Type B pancreatic cell (in vitro differentiated cells): ENCODE results near the gene MRLN. TPM values are rescaled to one million over a fixed set of nuclear protein-coding genes. Genes with fewer than 3 reads are reported as not detected.
"Not testable (repeated sequence)": the region's sequence is repeated elsewhere in the genome, so short reads cannot be mapped to it uniquely, and the experiment has no call there.

ENCODE experiments used
- DNase-seq: peaks from one replicate; pipeline ENCODE4 v3.0.0; 2021; ENCODE audit warnings: mixed read lengths; ENCODE audit not compliant: unreplicated experiment; ENCODE audit errors: extremely low spot score
- H3K27ac Mint-ChIP-seq: 2 replicates; pipeline ENCODE4 v1.8.0; 2021; ENCODE audit warnings: mild to moderate bottlenecking, mixed read lengths
- H3K27me3 Mint-ChIP-seq: 2 replicates; pipeline ENCODE4 v1.8.0; 2021; ENCODE audit warnings: mixed read lengths
- H3K36me3 Mint-ChIP-seq: 2 replicates; pipeline ENCODE4 v1.8.0; 2021; ENCODE audit warnings: mixed read lengths
- H3K4me1 Mint-ChIP-seq: one replicate; pipeline ENCODE4 v1.8.0; 2021; ENCODE audit warnings: mixed read lengths; ENCODE audit not compliant: unreplicated experiment
- H3K4me3 Mint-ChIP-seq: 2 replicates; pipeline ENCODE4 v1.8.0; 2021; ENCODE audit warnings: mild to moderate bottlenecking, mixed read lengths
- H3K9me3 Mint-ChIP-seq: 2 replicates; pipeline ENCODE4 v1.8.0; 2021; ENCODE audit warnings: mixed read lengths
- CTCF ChIP-seq: fragments of 200-600 bp; sonication (generic); conservative IDR thresholded peaks from 2 replicates; pipeline ENCODE4 v1.5.0; 2021; ENCODE audit warnings: antibody characterized with exemption, mild to moderate bottlenecking
- total RNA-seq: library from RNA; stranded (reverse); gene quantifications from 2 replicates; pipeline ENCODE4 v1.2.1, GENCODE V29; 2021; ENCODE audit warnings: low replicate concordance

Gene MRLN
- total RNA-seq, 1 donor from 2014 or later = 0.75 TPM

GRCh38 chr10:59741583-59741982 lies 11.7 kb downstream of the MRLN start:
- DNase-seq = no peak
- no peak for TF ChIP-seq CTCF
- Mint-ChIP-seq H3K27ac (no peak overlapping the region), H3K9me3 (no peaks in the 10 kb centered on the region), H3K27me3 (no peaks in the 10 kb centered on the region), H3K4me1 (peaks cover 11% of the 10 kb centered on the region), H3K36me3 (no peaks in the 10 kb centered on the region), H3K4me3 (no peak overlapping the region)

GRCh38 chr10:59741048-59741447 lies 12.2 kb downstream of the MRLN start:
- H3K4me3 Mint-ChIP-seq = no peak overlapping the region
- peaks cover 11% of the 10 kb centered on the region for H3K4me1 Mint-ChIP-seq
- no peaks in the 10 kb centered on the region for H3K9me3 Mint-ChIP-seq
- H3K36me3 Mint-ChIP-seq = no peaks in the 10 kb centered on the region
- no peak for DNase-seq
- no peak overlapping the region for H3K27ac Mint-ChIP-seq
- no peak for TF ChIP-seq CTCF
- H3K27me3 Mint-ChIP-seq = no peaks in the 10 kb centered on the region

- no peaks in the 10 kb centered on the region for H3K27me3 Mint-ChIP-seq
- no peak for DNase-seq
- no peak overlapping the region for H3K4me3 Mint-ChIP-seq
- no peaks in the 10 kb centered on the region for H3K36me3 Mint-ChIP-seq
- no peaks in the 10 kb centered on the region for H3K9me3 Mint-ChIP-seq
- TF ChIP-seq CTCF = no peak
- no peak overlapping the region for H3K27ac Mint-ChIP-seq
- peaks cover 16% of the 10 kb centered on the region for H3K4me1 Mint-ChIP-seq
These were observed 16.5 kb downstream of the MRLN start for GRCh38 chr10:59736749-59737148.

GRCh38 chr10:59735296-59735695 lies 18.0 kb downstream of the MRLN start:
- no peak overlapping the region for H3K27ac Mint-ChIP-seq
- H3K27me3 Mint-ChIP-seq = peaks cover 2% of the 10 kb centered on the region
- peaks cover 16% of the 10 kb centered on the region for H3K4me1 Mint-ChIP-seq
- no peaks in the 10 kb centered on the region for H3K9me3 Mint-ChIP-seq
- no peaks in the 10 kb centered on the region for H3K36me3 Mint-ChIP-seq
- no peak overlapping the region for H3K4me3 Mint-ChIP-seq
- TF ChIP-seq CTCF = no peak
- DNase-seq = no peak

- Mint-ChIP-seq H3K9me3 (no peaks in the 10 kb centered on the region), H3K4me3 (no peak overlapping the region), H3K4me1 (peaks cover 16% of the 10 kb centered on the region), H3K27me3 (peaks cover 2% of the 10 kb centered on the region), H3K36me3 (no peaks in the 10 kb centered on the region), H3K27ac (no peak overlapping the region)
- no peak for TF ChIP-seq CTCF
- no peak for DNase-seq
These were observed 19.2 kb downstream of the MRLN start for GRCh38 chr10:59734014-59734462.

GRCh38 chr10:59733321-59734013 lies 19.8 kb downstream of the MRLN start:
- H3K4me1 Mint-ChIP-seq = peaks cover 15% of the 10 kb centered on the region
- not testable (repeated sequence) for H3K27ac Mint-ChIP-seq, H3K36me3 Mint-ChIP-seq, H3K9me3 Mint-ChIP-seq, DNase-seq, H3K27me3 Mint-ChIP-seq, H3K4me3 Mint-ChIP-seq

GRCh38 chr10:59732849-59733248 lies 20.4 kb downstream of the MRLN start:
- H3K27ac Mint-ChIP-seq = peak overlapping the region; percentile 73
- not testable (repeated sequence) for DNase-seq, H3K9me3 Mint-ChIP-seq, H3K36me3 Mint-ChIP-seq, H3K4me3 Mint-ChIP-seq, H3K4me1 Mint-ChIP-seq, H3K27me3 Mint-ChIP-seq

- DNase-seq, H3K4me3 Mint-ChIP-seq, H3K36me3 Mint-ChIP-seq, H3K27me3 Mint-ChIP-seq, H3K4me1 Mint-ChIP-seq, H3K9me3 Mint-ChIP-seq, H3K27ac Mint-ChIP-seq: not testable (repeated sequence)
These were observed 24.1 kb downstream of the MRLN start for GRCh38 chr10:59729167-59729566.
